ENCODE measurements around the gene NFATC2IP. TPM values are rescaled to one million over a fixed set of nuclear protein-coding genes. Genes with fewer than 3 reads are reported as not detected.

Gene NFATC2IP
- polyA plus RNA-seq, 2 of the 4 experiments (the other 2 are of a cell fraction) = 29.7 to 32.2 TPM

DNA sequence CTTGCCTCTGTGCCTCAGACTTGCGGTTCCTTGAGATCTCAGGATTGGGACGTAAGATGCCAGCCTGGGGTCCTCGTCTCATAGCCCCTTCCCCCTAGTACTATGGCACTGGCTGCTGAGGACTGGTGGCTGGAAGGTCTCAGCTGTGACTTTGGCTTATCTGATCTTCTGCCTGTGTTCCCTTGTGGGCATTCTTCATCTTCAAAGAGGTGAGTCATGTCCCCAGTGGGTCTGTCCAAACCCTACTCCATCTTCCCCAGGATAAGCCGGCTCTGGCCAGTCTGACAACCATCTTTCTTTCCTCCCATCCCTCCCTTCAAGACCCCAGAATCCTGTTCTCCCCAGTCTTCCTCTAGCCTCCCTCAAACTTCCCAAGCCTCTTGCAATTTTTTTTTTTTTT lies 15.4 kb upstream of the NFATC2IP start:
- Histone ChIP-seq H3K4me1 (no peaks in the 10 kb centered on the region), H3K27ac (no peak overlapping the region), H3K4me3 (no peak overlapping the region), H3K4me2 (no peak overlapping the region), H3K9me3 (no peaks in the 10 kb centered on the region)
- POLR2A ChIA-PET = no interaction called here
- TF ChIP-seq, protein P1, sequence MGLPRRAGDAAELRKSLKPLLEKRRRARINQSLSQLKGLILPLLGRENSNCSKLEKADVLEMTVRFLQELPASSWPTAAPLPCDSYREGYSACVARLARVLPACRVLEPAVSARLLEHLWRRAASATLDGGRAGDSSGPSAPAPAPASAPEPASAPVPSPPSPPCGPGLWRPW (IDR thresholded peaks at IDR 0.05) = no peak
- TF ChIP-seq CBX8 (IDR thresholded peaks at IDR 0.05) (no peak), FOSL2 (IDR thresholded peaks at IDR 0.05) (no peak), FOSL2 (CRISPR knock-in tag; IDR thresholded peaks at IDR 0.05) (no peak), GATA3 (IDR thresholded peaks at IDR 0.05; ENCODE audit: borderline replicate concordance) (no peak), MYC (IDR thresholded peaks at IDR 0.05; ENCODE audit: borderline replicate concordance, low read length) (no peak), CHD2 (IDR thresholded peaks at IDR 0.05; ENCODE audit: low read length, partially characterized antibody) (no peak)
- TF ChIP-seq, protein P2, sequence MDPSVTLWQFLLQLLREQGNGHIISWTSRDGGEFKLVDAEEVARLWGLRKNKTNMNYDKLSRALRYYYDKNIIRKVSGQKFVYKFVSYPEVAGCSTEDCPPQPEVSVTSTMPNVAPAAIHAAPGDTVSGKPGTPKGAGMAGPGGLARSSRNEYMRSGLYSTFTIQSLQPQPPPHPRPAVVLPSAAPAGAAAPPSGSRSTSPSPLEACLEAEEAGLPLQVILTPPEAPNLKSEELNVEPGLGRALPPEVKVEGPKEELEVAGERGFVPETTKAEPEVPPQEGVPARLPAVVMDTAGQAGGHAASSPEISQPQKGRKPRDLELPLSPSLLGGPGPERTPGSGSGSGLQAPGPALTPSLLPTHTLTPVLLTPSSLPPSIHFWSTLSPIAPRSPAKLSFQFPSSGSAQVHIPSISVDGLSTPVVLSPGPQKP (IDR thresholded peaks at IDR 0.05; ENCODE audit: low read depth, low read length) = no peak
- DNase-seq (ENCODE audit: low read depth in 1 of 2, low spot score in 1 of 2) (no peak), FAIRE-seq (no peak), ATAC-seq (no peak)
- WGBS (ENCODE audit: missing lambda C conversion rate) = 85% methylated on average over 4 of the region's 4 CpGs
- CTCF ChIA-PET = interaction anchor here (1.2 to 13.3 kb wide), 3 partner anchors 9 to 121 kb away, joined by 3 to 92 read pairs (median 6); no protein-coding TSS in a partner anchor

DNA sequence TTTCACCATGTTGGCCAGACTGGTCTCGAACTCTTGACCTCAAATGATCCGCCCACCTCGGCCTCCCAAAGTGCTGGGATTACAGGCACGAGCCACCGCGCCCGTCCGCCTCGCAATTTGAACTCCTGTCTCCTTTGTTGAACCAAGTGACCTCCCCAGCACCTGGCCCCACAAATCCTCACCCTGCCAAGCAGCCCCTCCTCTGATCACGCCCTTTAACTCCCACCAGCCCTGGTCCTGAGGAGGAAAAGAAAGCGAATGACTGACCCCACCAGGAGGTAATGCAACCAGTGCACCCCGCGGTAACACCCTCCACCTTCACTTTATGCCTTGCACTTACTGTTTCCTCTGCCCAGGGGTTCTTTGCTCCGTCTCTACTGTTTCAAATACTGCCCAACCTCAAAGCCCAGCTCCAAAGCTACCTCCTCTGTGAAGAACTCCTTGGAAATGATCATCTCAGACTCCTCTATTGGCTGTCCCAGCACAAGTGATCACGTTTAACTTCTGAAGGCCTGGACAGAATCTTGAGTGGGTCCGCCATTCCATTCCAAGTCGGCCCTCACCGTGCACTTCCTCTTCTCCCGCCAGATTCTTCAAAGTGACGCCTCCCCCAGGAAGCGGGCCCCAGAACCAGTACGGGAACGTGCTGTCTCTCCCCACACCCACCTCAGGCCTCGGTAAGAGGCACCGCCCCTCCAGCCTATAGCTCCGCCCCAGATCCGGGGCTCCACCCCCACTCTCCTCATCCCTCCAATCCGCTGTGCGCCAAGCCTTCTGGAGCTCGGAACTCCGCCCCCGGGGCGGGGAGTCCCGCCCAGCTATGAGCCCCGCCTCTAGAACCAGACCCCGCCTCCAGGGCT lies 14.6 kb upstream of the NFATC2IP start:
- WGBS (ENCODE audit: missing lambda C conversion rate) = 59% methylated on average over 28 of the region's 36 CpGs
- Histone ChIP-seq H3K27ac (no peak overlapping the region), H3K4me1 (no peaks in the 10 kb centered on the region), H3K9me3 (no peaks in the 10 kb centered on the region), H3K4me3 (no peak overlapping the region), H3K4me2 (0 out of 3 replicates have a peak overlapping the region, but pooled peaks have one; percentile 13)
- DNase-seq (ENCODE audit: low read depth in 1 of 2, low spot score in 1 of 2) (peak; percentile 68 to 81), ATAC-seq (peak; percentile 64 to 94), FAIRE-seq (no peak)
- TF ChIP-seq GATA3 (IDR thresholded peaks at IDR 0.05; ENCODE audit: borderline replicate concordance) = no peak
- TF ChIP-seq, protein P3, sequence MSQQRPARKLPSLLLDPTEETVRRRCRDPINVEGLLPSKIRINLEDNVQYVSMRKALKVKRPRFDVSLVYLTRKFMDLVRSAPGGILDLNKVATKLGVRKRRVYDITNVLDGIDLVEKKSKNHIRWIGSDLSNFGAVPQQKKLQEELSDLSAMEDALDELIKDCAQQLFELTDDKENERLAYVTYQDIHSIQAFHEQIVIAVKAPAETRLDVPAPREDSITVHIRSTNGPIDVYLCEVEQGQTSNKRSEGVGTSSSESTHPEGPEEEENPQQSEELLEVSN (IDR thresholded peaks at IDR 0.05; ENCODE audit: borderline replicate concordance, low read depth) = 0 out of 2 replicates have a peak, but pooled peaks have one; percentile 15
- CTCF ChIA-PET = interaction anchor here (2.4 to 13.3 kb wide), 2 partner anchors 8 to 38 kb away, joined by 6 to 92 read pairs; no protein-coding TSS in a partner anchor
- POLR2A ChIA-PET = no interaction called here

DNA sequence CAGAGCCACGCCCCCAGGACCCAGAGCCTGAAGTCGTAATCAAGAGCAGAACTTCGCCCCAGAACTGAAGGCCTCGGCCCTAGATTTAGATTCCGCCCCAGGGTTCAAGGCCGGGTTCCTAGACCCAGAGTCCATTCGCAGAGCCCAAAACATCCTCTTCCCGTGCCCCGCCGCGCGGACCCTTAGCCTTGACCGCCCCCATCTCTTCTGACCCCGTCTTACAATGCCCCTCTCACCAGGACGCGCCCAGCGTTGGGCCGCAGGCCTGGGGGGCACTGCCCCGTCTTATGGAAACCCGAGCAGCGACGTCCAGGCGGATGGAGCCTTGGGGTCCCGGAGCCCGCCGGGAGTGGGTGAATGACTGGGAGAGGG lies 14.0 kb upstream of the NFATC2IP start:
- ChIA-PET CTCF (interaction anchor here (2.4 to 13.3 kb wide), 2 partner anchors 8 to 37 kb away, joined by 6 to 92 read pairs; no protein-coding TSS in a partner anchor), POLR2A (no interaction called here)
- DNase-seq (ENCODE audit: low read depth in 1 of 2, low spot score in 1 of 2) (no peak), FAIRE-seq (no peak), ATAC-seq (no peak)
- Histone ChIP-seq H3K9me3 (no peaks in the 10 kb centered on the region), H3K4me1 (no peaks in the 10 kb centered on the region), H3K4me3 (no peak overlapping the region), H3K27ac (no peak overlapping the region), H3K4me2 (0 out of 3 replicates have a peak overlapping the region, but pooled peaks have one; percentile 13)
- TF ChIP-seq TP53 (CRISPR knock-in tag; IDR thresholded peaks at IDR 0.05) (no peak), NR3C1 (IDR thresholded peaks at IDR 0.05) (no peak), CBX2 (IDR thresholded peaks at IDR 0.05; ENCODE audit: borderline replicate concordance, low read depth) (no peak), POLR2AphosphoS2 (conservative IDR thresholded peaks at IDR 0.05; ENCODE audit: low read length) (no peak), NFE2L2 (conservative IDR thresholded peaks at IDR 0.05; ENCODE audit: low read length) (no peak), HOXB5 (CRISPR knock-in tag; IDR thresholded peaks at IDR 0.05) (no peak), ESRRA (IDR thresholded peaks at IDR 0.05; ENCODE audit: borderline replicate concordance, low read length) (no peak), CEBPB (IDR thresholded peaks at IDR 0.05) (no peak), GATA3 (IDR thresholded peaks at IDR 0.05; ENCODE audit: borderline replicate concordance) (no peak), JUN (IDR thresholded peaks at IDR 0.05) (no peak), EHMT2 (IDR thresholded peaks at IDR 0.05; ENCODE audit: low read depth) (no peak), HOXB13 (CRISPR knock-in tag; IDR thresholded peaks at IDR 0.05; ENCODE audit: low read depth) (no peak), ZC3H11A (IDR thresholded peaks at IDR 0.05) (no peak)
- TF ChIP-seq, protein P4, sequence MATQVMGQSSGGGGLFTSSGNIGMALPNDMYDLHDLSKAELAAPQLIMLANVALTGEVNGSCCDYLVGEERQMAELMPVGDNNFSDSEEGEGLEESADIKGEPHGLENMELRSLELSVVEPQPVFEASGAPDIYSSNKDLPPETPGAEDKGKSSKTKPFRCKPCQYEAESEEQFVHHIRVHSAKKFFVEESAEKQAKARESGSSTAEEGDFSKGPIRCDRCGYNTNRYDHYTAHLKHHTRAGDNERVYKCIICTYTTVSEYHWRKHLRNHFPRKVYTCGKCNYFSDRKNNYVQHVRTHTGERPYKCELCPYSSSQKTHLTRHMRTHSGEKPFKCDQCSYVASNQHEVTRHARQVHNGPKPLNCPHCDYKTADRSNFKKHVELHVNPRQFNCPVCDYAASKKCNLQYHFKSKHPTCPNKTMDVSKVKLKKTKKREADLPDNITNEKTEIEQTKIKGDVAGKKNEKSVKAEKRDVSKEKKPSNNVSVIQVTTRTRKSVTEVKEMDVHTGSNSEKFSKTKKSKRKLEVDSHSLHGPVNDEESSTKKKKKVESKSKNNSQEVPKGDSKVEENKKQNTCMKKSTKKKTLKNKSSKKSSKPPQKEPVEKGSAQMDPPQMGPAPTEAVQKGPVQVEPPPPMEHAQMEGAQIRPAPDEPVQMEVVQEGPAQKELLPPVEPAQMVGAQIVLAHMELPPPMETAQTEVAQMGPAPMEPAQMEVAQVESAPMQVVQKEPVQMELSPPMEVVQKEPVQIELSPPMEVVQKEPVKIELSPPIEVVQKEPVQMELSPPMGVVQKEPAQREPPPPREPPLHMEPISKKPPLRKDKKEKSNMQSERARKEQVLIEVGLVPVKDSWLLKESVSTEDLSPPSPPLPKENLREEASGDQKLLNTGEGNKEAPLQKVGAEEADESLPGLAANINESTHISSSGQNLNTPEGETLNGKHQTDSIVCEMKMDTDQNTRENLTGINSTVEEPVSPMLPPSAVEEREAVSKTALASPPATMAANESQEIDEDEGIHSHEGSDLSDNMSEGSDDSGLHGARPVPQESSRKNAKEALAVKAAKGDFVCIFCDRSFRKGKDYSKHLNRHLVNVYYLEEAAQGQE (IDR thresholded peaks at IDR 0.05) = no peak
- TF ChIP-seq, protein P5, sequence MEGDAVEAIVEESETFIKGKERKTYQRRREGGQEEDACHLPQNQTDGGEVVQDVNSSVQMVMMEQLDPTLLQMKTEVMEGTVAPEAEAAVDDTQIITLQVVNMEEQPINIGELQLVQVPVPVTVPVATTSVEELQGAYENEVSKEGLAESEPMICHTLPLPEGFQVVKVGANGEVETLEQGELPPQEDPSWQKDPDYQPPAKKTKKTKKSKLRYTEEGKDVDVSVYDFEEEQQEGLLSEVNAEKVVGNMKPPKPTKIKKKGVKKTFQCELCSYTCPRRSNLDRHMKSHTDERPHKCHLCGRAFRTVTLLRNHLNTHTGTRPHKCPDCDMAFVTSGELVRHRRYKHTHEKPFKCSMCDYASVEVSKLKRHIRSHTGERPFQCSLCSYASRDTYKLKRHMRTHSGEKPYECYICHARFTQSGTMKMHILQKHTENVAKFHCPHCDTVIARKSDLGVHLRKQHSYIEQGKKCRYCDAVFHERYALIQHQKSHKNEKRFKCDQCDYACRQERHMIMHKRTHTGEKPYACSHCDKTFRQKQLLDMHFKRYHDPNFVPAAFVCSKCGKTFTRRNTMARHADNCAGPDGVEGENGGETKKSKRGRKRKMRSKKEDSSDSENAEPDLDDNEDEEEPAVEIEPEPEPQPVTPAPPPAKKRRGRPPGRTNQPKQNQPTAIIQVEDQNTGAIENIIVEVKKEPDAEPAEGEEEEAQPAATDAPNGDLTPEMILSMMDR (IDR thresholded peaks at IDR 0.05) = no peak
- TF ChIP-seq, protein P6, sequence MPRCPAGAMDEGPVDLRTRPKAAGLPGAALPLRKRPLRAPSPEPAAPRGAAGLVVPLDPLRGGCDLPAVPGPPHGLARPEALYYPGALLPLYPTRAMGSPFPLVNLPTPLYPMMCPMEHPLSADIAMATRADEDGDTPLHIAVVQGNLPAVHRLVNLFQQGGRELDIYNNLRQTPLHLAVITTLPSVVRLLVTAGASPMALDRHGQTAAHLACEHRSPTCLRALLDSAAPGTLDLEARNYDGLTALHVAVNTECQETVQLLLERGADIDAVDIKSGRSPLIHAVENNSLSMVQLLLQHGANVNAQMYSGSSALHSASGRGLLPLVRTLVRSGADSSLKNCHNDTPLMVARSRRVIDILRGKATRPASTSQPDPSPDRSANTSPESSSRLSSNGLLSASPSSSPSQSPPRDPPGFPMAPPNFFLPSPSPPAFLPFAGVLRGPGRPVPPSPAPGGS (IDR thresholded peaks at IDR 0.05) = no peak
- WGBS (ENCODE audit: missing lambda C conversion rate) = 87% methylated on average over 23 of the region's 26 CpGs

All from A549 (cell line).